Stimulated activated CD4-positive, alpha-beta T cell treated with anti-CD3 and anti-CD28 coated beads, Interleukin-4, amount 100 ng/mL, for 1 hour (primary cell): ENCODE results near the gene CHST13.
A peak's percentile ranks its signal among the peaks of the same experiment; 100 is the strongest.

ENCODE experiments used
- DNase-seq: peaks from one replicate; pipeline ENCODE4 v3.0.0-alpha.2; 2020

Gene CHST13

GRCh38 chr3:126511291-126511690, 12.7 kb upstream of the CHST13 start:
- DNase-seq = no peak

- DNase-seq = no peak
These were observed 11.9 kb upstream of the CHST13 start for GRCh38 chr3:126512026-126512425.

GRCh38 chr3:126512916-126513650, 10.9 kb upstream of the CHST13 start:
- no peak for DNase-seq

GRCh38 chr3:126514161-126514560, 9.8 kb upstream of the CHST13 start:
- DNase-seq = no peak

- DNase-seq = no peak
These were observed 8.8 kb upstream of the CHST13 start for GRCh38 chr3:126515066-126515706.

GRCh38 chr3:126516152-126516935, 7.6 kb upstream of the CHST13 start:
- no peak for DNase-seq

- no peak for DNase-seq
These were observed 7.0 kb upstream of the CHST13 start for GRCh38 chr3:126516936-126517290.

- DNase-seq = no peak
These were observed 6.5 kb upstream of the CHST13 start, which contains the start of gene UROC1 for GRCh38 chr3:126517291-126517951. Gene UROC1 (minus strand): TSS chr3:126517773. CDS start chr3:126517719, 54 bp downstream.

- DNase-seq = no peak
These were observed 5.8 kb upstream of the CHST13 start for GRCh38 chr3:126517986-126518778.

- DNase-seq = no peak
These were observed 5.2 kb upstream of the CHST13 start for GRCh38 chr3:126518779-126519177.

- DNase-seq = no peak
These were observed 4.2 kb upstream of the CHST13 start for GRCh38 chr3:126519506-126520455.

GRCh38 chr3:126521122-126521891, 2.6 kb upstream of the CHST13 start:
- DNase-seq = no peak

GRCh38 chr3:126522363-126522788, 1.6 kb upstream of the CHST13 start:
- DNase-seq = peak; percentile 32

GRCh38 chr3:126524429-126524988, 554 bp downstream of the CHST13 start:
- DNase-seq = no peak

- no peak for DNase-seq
These were observed 1.3 kb downstream of the CHST13 start for GRCh38 chr3:126525091-126525852.

GRCh38 chr3:126525853-126526667, 2.1 kb downstream of the CHST13 start:
- no peak for DNase-seq

GRCh38 chr3:126526668-126527005, 2.7 kb downstream of the CHST13 start:
- DNase-seq = no peak

GRCh38 chr3:126527006-126527405, 3.1 kb downstream of the CHST13 start:
- no peak for DNase-seq
